WTC11 (cell line): ENCODE results near the gene DCAF15. TPM values are rescaled to one million over a fixed set of nuclear protein-coding genes. Genes with fewer than 3 reads are reported as not detected.

Experiments
- ATAC-seq: fragments of 200-7000 bp; cut with Tn5 transposase; 2 replicates; pipeline ENCODE4 v1.10.0; 2021; ENCODE audit warnings: mild to moderate bottlenecking, moderate library complexity
- CTCF ChIA-PET: fragments of 300-600 bp; sonication (Branson Sonifier 250); formaldehyde crosslinking; loops from one replicate; lab custom pipeline; 2021; ENCODE audit warnings: antibody characterized with exemption; lab: Charles Lee
- POLR2A ChIA-PET: fragments of 350-600 bp; sonication (Branson Sonifier 250); formaldehyde crosslinking; loops from one replicate; lab custom pipeline; 2021; ENCODE audit warnings: antibody characterized with exemption; lab: Charles Lee
- DNase-seq: peaks from one replicate; pipeline ENCODE4 v3.0.0; 2021; ENCODE audit warnings: low spot score
- H3K27ac Mint-ChIP-seq: 2 replicates; pipeline ENCODE4 v1.8.0; 2021; ENCODE audit warnings: mixed read lengths
- H3K27me3 Mint-ChIP-seq: 2 replicates; pipeline ENCODE4 v1.8.0; 2021; ENCODE audit warnings: low read depth, mild to moderate bottlenecking, moderate library complexity, mixed read lengths
- H3K36me3 Mint-ChIP-seq: 2 replicates; pipeline ENCODE4 v1.8.0; 2021; ENCODE audit warnings: mixed read lengths
- H3K4me1 Mint-ChIP-seq: 2 replicates; pipeline ENCODE4 v1.8.0; 2022; ENCODE audit warnings: mixed read lengths
- H3K4me3 Mint-ChIP-seq: 2 replicates; pipeline ENCODE4 v1.8.0; 2021; ENCODE audit warnings: mild to moderate bottlenecking, moderate library complexity, mixed read lengths
- H3K9me3 Mint-ChIP-seq: 2 replicates; pipeline ENCODE4 v1.8.0; 2021; ENCODE audit warnings: mixed read lengths
- AFF4 ChIP-seq: sonication (generic); formaldehyde crosslinking; IDR thresholded peaks from 2 replicates; pipeline ENCODE4 v1.8.1; 2023; ENCODE audit warnings: mild to moderate bottlenecking, missing genetic modification reagents, borderline replicate concordance
- AR ChIP-seq: fragments of 250-450 bp; sonication (Bioruptor Pico); IDR thresholded peaks from 2 replicates; pipeline ENCODE4 v1.9.0; 2021; ENCODE audit warnings: mild to moderate bottlenecking
- CBFB ChIP-seq: sonication (generic); formaldehyde crosslinking; IDR thresholded peaks from 2 replicates; pipeline ENCODE4 v1.8.1; 2022; ENCODE audit warnings: mild to moderate bottlenecking, low read depth, missing genetic modification reagents
- ELF4 ChIP-seq: sonication (generic); formaldehyde crosslinking; IDR thresholded peaks from 2 replicates; pipeline ENCODE4 v1.8.1; 2022; ENCODE audit warnings: low read depth, mild to moderate bottlenecking, moderate library complexity, missing genetic modification reagents
- EMX1 ChIP-seq: fragments of 250-450 bp; sonication (Bioruptor Pico); IDR thresholded peaks from 2 replicates; pipeline ENCODE4 v1.8.0; 2021; ENCODE audit warnings: mild to moderate bottlenecking
- HMGA2 ChIP-seq: fragments of 250-450 bp; sonication (Bioruptor Pico); IDR thresholded peaks from 2 replicates; pipeline ENCODE4 v1.4.0; 2021; ENCODE audit warnings: mild to moderate bottlenecking, moderate library complexity
- HMGXB4 ChIP-seq: sonication (generic); formaldehyde crosslinking; IDR thresholded peaks from 2 replicates; pipeline ENCODE4 v1.8.1; 2023; ENCODE audit warnings: mild to moderate bottlenecking, moderate library complexity, missing genetic modification reagents
- JAZF1 ChIP-seq: fragments of 250-450 bp; sonication (Bioruptor Pico); IDR thresholded peaks from 2 replicates; pipeline ENCODE4 v1.9.0; 2021; ENCODE audit warnings: moderate library complexity, mild to moderate bottlenecking, inconsistent platforms
- MAX ChIP-seq: sonication (generic); formaldehyde crosslinking; IDR thresholded peaks from 2 replicates; pipeline ENCODE4 v1.8.0; 2022; ENCODE audit warnings: mild to moderate bottlenecking, missing genetic modification reagents
- NFATC4 ChIP-seq: fragments of 250-450 bp; sonication (Bioruptor Pico); IDR thresholded peaks from 2 replicates; pipeline ENCODE4 v1.9.0; 2021; ENCODE audit warnings: mild to moderate bottlenecking
- NFYB ChIP-seq: sonication (generic); formaldehyde crosslinking; conservative IDR thresholded peaks from 2 replicates; pipeline ENCODE4 v1.8.0; 2022; ENCODE audit warnings: low read depth, missing genetic modification reagents
- NR1H2 ChIP-seq: sonication (generic); formaldehyde crosslinking; IDR thresholded peaks from 2 replicates; pipeline ENCODE4 v1.9.0; 2021; ENCODE audit warnings: mild to moderate bottlenecking, moderate library complexity, missing genetic modification reagents
- NR3C1 ChIP-seq: sonication (generic); formaldehyde crosslinking; conservative IDR thresholded peaks from 2 replicates; pipeline ENCODE4 v1.8.1; 2023; ENCODE audit warnings: low read depth, mild to moderate bottlenecking, missing genetic modification reagents
- PREB ChIP-seq: sonication (generic); formaldehyde crosslinking; IDR thresholded peaks from 2 replicates; pipeline ENCODE4 v1.8.1; 2022; ENCODE audit warnings: mild to moderate bottlenecking, missing genetic modification reagents, moderate library complexity, borderline replicate concordance
- PRRX2 ChIP-seq: fragments of 250-450 bp; sonication (Bioruptor Pico); IDR thresholded peaks from 2 replicates; pipeline ENCODE4 v1.8.0; 2021; ENCODE audit warnings: mild to moderate bottlenecking
- ZNF138 ChIP-seq: sonication (generic); formaldehyde crosslinking; conservative IDR thresholded peaks from 2 replicates; pipeline ENCODE4 v1.8.1; 2022; ENCODE audit warnings: mild to moderate bottlenecking, moderate library complexity, missing genetic modification reagents
- ZNF232 ChIP-seq: sonication (generic); formaldehyde crosslinking; IDR thresholded peaks from 2 replicates; pipeline ENCODE4 v1.8.0; 2022; ENCODE audit warnings: mild to moderate bottlenecking, missing genetic modification reagents
- ZNF317 ChIP-seq: sonication (generic); formaldehyde crosslinking; IDR thresholded peaks from 2 replicates; pipeline ENCODE4 v1.8.1; 2023; ENCODE audit warnings: low read depth, mild to moderate bottlenecking, moderate library complexity, missing genetic modification reagents, borderline replicate concordance
- ZNF512 ChIP-seq: sonication (generic); formaldehyde crosslinking; IDR thresholded peaks from 2 replicates; pipeline ENCODE4 v1.8.1; 2022; ENCODE audit warnings: missing genetic modification reagents, borderline replicate concordance
- total RNA-seq: library from RNA; stranded (reverse); gene quantifications from 3 replicates; pipeline ENCODE4 v1.2.3, GENCODE V29; 2021

DCAF15 gene
- total RNA-seq, 1 experiment from 2014 or later: 82.9 TPM

DNA sequence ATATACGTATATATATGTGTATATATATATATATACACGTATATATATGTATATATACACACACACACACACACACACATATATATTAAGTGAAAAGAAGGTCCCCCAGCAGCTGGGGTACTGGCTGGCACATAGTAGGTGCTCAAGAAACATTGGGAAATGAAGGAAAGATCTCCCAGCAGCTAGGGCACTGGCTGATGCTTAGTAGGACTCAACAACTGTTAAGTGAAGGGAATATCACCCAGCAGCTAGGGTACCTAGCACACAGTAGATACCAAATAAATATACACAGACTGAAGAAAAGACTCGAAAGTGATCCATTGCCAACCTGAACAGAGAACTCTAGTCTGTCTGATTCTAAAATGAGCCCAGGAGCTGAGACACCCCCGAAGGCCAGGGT is 26.3 kb upstream of the DCAF15 start:
- H3K27me3 Mint-ChIP-seq: no peaks in the 10 kb centered on the region
- H3K36me3 Mint-ChIP-seq: peaks cover 51% of the 10 kb centered on the region
- ChIA-PET CTCF (no interaction called here), POLR2A (no interaction called here)
- H3K4me1 Mint-ChIP-seq: no peaks in the 10 kb centered on the region
- DNase-seq (no peak), ATAC-seq (no peak)
- TF ChIP-seq NR1H2 (CRISPR knock-in tag) (no peak), CBFB (no peak), HMGA2 (CRISPR knock-in tag) (peak; percentile 30; the same call in 1 of the 2 replicates)
- H3K4me3 Mint-ChIP-seq: no peak overlapping the region
- H3K27ac Mint-ChIP-seq: no peak overlapping the region
- H3K9me3 Mint-ChIP-seq: peaks cover 10% of the 10 kb centered on the region

GRCh38 chr19:13926715-13927114 is 25.6 kb upstream of the DCAF15 start:
- no peak for ATAC-seq
- H3K27ac Mint-ChIP-seq: no peak overlapping the region; the same call in 1 of the 2 replicates
- no peak overlapping the region for H3K4me3 Mint-ChIP-seq
- no peaks in the 10 kb centered on the region for H3K4me1 Mint-ChIP-seq
- no peaks in the 10 kb centered on the region for H3K27me3 Mint-ChIP-seq
- DNase-seq: no peak
- TF ChIP-seq ZNF138 (CRISPR knock-in tag) (no peak), AFF4 (no peak), ZNF232 (CRISPR knock-in tag) (no peak), HMGXB4 (no peak), MAX (CRISPR knock-in tag) (no peak), NFATC4 (CRISPR knock-in tag) (no peak), EMX1 (CRISPR knock-in tag) (no peak), ELF4 (CRISPR knock-in tag) (no peak), ZNF512 (CRISPR knock-in tag) (no peak), PREB (CRISPR knock-in tag) (no peak), NFYB (CRISPR knock-in tag) (no peak), NR3C1 (CRISPR knock-in tag) (no peak), JAZF1 (no peak), AR (no peak), PRRX2 (CRISPR knock-in tag) (no peak), ZNF317 (CRISPR knock-in tag) (no peak)
- ChIA-PET CTCF (no interaction called here), POLR2A (no interaction called here)
- peaks cover 5% of the 10 kb centered on the region; the same call in 1 of the 2 replicates for H3K9me3 Mint-ChIP-seq
- peaks cover 44% of the 10 kb centered on the region for H3K36me3 Mint-ChIP-seq
